HG02870 (cell line): ENCODE measurements around the gene CAMTA1.

Source experiments
- ATAC-seq: cut with Tn5 transposase; IDR thresholded peaks from one replicate; pipeline ENCODE4 v1.9.1; 2021; ENCODE audit warnings: mild to moderate bottlenecking, moderate library complexity; ENCODE audit not compliant: unreplicated experiment

Gene CAMTA1

GRCh38 chr1:7476861-7477547 is 691.8 kb downstream of the CAMTA1 start:
- no peak for ATAC-seq

DNA sequence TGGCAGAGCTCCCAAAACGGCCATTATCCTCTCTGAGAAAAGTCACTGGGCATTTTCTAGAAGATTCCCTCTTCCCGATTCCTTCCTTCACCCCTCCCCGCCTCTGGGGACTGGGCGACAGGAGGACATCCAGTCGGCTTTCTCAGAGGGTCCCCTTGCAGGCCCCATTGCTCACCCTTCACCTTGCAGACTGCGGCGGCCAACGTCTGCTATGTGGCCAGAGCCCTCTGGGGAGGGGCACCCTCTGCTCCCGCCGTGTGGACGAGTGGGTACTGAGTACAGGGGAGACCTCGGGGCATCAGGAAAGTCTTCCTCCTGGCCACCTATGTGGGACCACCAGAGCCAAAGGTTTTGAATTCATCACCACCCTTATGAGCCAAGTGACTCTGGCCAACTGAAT is 692.3 kb downstream of the CAMTA1 start:
- ATAC-seq: no peak

- no peak for ATAC-seq
These were observed 693.0 kb downstream of the CAMTA1 start for GRCh38 chr1:7478142-7478790.

DNA sequence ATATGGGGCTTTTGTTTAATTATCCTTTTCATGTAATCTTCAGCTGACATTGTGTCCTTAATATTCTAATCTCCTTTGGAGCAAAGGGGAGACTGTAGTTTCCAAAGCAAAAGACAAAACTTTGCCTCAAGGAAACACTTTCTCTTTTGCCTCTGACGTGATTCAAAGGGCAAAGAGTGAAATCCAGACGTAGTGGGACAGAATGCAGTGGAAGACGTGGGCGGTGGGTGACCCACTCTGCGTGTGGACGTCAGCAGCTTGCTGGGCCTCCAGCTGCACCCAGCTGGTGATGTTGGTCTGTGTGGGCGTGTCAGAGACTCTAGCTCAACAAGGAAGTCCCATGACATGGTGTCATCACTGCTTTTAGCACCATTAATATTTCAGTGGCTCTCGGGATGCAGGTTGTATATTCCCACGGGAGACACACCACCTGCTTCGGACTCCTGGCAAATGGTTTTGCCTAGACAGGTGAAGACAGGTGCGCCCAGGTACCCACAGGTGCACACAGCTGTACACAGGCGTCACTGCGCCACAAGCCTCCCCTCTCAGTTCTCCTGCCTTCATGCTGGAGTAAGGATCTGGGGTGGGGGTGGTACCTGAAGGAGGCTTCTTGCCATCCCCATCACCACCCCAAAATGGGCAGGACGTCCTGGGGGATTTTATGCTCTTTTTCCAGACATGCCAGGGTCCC is 693.7 kb downstream of the CAMTA1 start:
- ATAC-seq: no peak

DNA sequence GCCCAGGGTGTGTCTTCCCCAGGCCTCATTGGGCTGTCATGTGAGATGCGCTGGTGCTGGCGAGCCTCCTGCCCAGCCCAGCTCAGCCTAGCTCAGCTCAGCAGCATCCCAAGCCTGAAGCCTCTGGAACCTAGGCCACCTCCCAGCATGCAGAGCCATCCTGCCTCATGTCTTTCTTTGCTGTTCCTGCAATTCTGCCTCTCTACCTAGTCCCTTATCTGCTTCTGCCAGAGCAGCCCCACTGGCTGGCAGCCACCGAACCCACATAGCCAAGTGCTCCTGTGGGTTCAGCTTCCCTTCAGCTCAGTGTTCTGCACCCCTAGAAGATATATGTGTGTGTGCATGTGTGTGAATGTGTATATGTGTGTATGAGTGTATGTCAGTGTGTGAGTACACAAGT is 694.3 kb downstream of the CAMTA1 start:
- no peak for ATAC-seq

GRCh38 chr1:7481194-7481593 is 695.9 kb downstream of the CAMTA1 start:
- no peak for ATAC-seq

DNA sequence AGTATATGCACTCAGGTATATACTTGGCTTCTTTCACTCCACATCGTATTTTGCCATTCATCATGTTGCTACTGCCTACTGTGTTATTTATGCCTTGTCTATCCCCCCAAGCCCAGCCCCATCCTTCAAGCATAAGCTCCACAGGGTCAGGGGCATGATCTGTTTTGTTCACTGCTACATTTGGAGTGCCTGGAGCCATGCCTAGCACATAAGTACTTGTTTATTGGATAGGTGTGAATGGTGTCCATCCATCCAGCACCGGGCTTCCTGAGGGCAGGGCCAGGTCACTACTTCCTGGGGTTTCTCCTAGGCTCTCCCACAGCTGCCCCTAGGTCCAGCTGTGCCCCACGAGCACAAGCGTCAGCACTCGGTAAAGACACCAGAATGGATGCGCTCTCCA is 696.8 kb downstream of the CAMTA1 start:
- ATAC-seq: no peak

GRCh38 chr1:7482772-7483495 is 697.7 kb downstream of the CAMTA1 start:
- ATAC-seq: no peak

GRCh38 chr1:7483634-7484383 is 698.6 kb downstream of the CAMTA1 start:
- ATAC-seq: no peak

DNA sequence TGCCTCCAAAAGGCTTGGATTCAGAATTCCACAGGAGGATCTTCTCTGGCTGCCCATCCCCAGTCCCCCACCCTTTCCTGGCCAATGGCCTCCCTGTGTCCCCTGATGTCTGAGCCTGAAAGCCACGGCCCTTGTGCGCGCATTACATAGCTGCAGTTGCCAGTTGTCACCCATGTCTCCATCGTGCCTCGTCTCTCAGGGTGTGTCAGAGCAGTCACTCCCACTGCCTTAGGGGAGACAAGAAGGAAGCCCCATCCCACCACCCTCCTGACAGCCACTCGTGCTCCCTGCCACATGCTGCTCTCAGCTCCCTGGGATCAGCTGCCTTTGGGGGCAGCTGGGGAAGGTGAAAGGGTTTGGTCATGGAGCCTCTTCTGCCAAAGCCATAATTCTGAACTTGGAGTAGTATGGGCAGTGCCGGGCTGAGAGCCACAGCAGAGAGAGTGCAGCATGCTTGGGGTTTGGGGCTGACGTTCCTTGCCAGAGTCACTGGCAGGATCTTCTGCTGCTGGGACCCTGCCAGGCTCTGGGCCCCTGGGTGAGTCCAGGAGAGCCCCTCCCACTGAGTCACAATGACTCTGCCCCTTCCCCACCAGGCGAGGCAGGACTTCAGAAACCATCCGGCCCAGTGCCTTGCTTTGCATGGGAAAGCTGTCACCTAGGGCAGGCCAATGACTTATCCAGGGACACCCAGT is 700.0 kb downstream of the CAMTA1 start:
- no peak for ATAC-seq

GRCh38 chr1:7485826-7486225 is 700.6 kb downstream of the CAMTA1 start:
- no peak for ATAC-seq

- no peak for ATAC-seq
These were observed 702.7 kb downstream of the CAMTA1 start for GRCh38 chr1:7487766-7488474.

GRCh38 chr1:7488475-7488842 is 703.2 kb downstream of the CAMTA1 start:
- ATAC-seq: no peak

- no peak for ATAC-seq
These were observed 704.3 kb downstream of the CAMTA1 start for GRCh38 chr1:7489586-7489985.

- ATAC-seq: no peak
These were observed 705.3 kb downstream of the CAMTA1 start for GRCh38 chr1:7490576-7490975.

DNA sequence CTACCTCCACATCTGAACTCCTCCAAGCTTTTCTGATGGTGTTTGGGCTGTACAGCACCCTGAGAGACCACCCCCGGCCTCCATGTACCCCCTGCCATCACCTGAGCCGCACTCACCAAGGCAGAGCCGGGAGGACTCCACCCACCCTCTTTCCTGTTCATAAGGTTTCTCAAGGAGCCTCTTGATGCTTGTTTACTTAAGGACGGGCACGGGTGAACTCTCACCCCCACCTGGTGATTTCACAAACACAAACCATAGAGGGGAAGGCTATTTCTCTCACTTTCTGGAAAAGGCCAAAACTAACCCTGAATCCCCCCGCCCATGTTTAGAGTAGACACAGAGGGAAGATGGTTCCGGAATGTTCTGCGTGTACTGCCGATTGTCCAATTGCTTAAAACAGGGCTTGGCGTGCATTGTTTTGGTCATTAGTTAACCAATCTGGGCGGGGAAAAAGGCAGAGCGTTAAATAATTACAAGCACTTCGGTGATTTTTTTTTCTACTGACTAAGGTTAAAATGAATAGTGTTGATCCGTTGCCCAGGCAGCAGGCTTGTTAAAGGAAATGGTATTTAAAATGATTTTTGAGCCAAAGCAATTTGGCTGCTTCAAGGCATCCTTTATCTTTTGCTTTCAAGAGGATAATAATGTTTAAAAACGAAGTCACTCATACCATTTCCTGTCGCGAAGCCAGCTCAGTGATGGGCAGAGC is 706.0 kb downstream of the CAMTA1 start:
- ATAC-seq: no peak

DNA sequence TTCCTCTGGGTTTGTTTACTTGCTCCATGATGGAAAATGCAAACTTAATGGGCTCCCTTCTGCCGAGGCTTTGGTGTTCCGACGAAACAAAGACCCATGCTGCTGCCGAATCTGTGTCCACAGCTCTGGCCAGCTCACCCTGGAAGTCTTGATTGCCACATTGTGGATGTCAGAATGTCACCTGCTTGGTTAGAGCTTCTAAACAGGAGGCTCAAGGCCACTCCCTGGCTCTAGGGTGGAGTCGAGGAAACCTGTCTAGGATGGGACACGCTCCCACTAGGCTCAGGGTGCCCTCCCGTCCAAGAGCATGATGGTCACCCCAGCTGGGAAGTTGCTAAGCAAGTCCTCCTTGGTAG is 706.5 kb downstream of the CAMTA1 start:
- no peak for ATAC-seq

DNA sequence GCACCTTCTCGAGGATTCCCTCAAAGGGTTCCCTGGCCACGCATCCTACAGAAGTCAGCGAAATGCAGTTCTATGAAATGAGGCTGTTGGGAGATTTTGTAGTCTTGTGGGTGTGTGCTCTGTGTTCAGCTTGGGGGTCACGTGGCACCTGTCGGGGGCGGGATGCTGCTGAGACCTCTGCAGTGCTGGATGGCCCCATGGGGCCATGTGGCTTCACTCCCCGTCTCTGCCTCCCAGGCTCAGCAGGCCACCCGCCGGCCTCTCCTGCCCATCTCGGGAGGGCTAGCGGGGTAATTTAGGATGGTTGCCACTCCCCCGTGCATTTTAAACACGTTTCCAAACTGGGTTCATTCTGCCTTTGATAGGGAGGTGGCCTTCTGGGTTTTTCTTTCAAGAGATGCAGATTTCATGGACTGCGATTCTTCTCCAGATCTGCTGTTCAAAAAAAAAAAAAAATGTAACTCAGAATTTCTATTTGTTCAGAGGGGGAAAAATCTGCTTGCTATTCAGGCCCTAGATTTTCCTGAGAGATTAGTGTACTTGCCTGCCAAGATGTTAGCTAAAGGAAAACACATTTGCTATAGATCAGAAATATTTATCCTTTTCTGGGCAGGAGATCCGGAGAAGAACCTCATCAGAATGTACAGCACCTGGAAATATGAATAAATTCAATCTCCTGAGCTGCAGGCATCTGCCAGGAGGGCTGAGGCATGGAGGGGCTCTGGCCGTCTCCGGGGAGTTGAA is 708.6 kb downstream of the CAMTA1 start:
- ATAC-seq: no peak
